DND-41 (cell line): ENCODE data around the gene DGKI.

ENCODE experiments used
- CTCF ChIP-seq: IDR thresholded peaks from 2 replicates; pipeline ENCODE4 v1.5.1; 2012; ENCODE audit warnings: borderline replicate concordance, low read length, moderate library complexity, mild to moderate bottlenecking; ENCODE audit not compliant: poor library complexity, severe bottlenecking; ENCODE audit errors: extremely low read depth
- EZH2 ChIP-seq: IDR thresholded peaks from 3 replicates; pipeline ENCODE4 v1.6.1; 2012; ENCODE audit warnings: borderline replicate concordance, low read depth, mild to moderate bottlenecking, moderate library complexity, low read length, inconsistent platforms; ENCODE audit not compliant: severe bottlenecking

GRCh38 chr7:137390076-137390475 is 456.7 kb downstream of the DGKI start:
- TF ChIP-seq CTCF, result no peak
- TF ChIP-seq EZH2, result no peak
